NCI-H82 (cell line): ENCODE data around the gene ALPK3.

ENCODE experiments used
- DNase-seq: peaks from one replicate; lab custom pipeline; 2025; lab: John Stamatoyannopoulos, UW

Gene ALPK3

DNA sequence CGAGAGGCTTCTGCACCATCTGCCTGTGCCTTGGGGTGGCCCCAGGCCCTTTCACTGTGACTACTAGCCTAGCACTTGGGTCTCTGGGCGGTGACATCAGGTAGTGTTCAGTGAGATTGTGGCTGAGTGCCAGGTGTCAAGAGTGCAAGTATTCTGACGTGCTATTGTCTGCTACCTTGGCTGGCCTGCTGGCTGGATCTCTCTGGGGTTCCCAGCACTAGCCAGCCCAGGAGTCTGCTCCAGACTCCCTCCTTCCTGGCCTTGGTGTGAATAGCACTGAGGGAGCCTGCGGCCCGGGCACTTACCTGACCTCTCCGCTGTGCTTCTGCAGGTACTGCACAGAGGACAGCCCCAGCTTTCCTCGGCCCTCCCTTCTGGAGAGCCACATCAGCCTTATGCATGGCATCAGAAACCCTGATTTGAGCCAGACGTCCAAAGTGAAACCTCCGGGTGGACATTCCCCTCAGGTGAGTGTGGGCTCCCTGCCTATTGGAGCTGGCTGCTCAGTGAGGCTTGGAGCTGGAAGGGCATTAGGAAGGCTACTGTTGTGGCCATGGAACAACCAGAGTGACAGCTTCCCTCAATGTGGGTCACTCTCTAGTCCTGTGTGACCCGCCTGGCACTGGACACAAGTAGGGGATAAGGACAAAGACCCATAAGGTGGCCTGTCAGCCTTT, 17.5 kb upstream of the ALPK3 start:
- no peak for DNase-seq

DNA sequence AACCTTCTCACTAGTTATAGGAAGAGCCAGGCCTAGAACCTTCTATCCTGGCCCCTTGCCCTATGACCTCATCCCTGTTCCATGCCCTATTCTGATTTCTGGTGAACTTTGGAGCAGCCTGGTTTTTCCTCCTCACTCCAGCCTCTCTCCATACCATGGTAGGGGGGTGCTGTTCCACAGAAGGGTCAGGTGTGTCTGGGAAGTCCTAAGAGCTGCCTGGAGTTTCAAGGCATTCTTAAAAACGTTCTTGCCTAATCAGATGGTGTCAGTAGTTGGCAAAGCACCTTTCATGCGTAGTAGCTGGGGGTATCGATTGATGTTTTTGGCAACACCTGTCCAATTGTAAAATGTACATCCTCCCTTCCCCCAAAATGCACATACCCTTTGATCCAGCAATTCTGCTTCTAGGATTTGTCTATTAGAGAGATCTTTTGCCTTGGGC, 16.8 kb upstream of the ALPK3 start:
- no peak for DNase-seq

DNA sequence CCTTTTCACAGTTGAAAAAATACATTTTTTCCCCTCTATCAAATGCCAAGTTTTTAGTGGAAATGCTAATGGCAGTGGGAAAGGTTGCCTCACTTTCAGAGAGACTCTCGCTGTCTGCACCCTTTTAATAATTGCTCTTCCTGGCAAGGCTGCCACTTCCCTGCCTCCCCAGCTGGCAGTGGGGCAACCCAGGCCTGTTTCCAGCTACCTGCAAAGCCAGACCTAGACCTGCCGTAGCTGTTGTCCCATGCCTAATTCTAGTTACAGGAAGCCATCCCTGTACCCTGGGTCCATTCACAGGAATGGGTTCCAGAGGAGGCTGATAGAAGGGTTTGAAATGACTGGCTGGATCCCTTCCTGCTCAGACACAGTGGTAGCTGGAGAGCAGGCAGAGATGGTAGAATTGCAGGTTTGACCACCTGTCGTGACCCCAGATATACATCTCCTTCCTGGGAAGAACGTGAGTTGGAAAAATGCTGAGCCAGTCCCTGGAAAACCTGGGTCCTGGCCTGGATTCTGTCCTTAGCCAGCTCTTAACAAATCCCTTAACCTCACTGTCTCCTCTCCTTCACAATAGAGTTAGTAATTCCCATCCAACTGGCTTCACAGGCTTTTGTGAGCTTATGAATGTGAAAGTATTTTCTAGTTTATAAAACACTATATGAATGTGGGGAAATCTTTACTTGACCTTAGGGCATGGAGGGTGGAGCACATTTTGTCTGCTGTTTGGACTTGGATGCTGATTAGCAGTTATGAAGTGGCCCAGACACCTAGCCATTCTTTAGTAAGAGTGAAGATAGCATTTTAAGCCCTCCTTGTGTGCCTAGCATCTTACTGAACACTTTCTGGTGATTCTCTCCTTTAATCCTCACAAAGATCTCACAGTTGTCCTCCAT, 12.9 kb upstream of the ALPK3 start:
- DNase-seq: no peak

DNA sequence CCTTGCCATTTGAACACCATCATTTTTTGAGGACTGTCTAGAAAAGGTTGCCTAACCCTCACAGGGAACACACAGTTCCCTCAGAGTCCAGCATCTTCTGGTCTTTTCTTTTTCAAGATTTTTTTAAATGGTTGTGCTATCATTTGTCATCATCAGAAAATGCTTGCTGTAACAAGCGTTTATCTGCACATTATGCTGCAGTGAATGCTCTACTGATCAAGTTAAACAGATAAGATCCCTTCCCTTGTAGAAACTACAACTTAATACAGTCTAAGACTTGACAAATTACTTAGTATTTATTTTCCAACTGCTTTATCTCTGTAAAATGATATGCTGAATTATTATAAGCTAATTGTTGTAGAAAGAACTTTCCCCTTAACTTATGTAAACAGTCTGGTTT, 11.9 kb upstream of the ALPK3 start:
- no peak for DNase-seq

DNA sequence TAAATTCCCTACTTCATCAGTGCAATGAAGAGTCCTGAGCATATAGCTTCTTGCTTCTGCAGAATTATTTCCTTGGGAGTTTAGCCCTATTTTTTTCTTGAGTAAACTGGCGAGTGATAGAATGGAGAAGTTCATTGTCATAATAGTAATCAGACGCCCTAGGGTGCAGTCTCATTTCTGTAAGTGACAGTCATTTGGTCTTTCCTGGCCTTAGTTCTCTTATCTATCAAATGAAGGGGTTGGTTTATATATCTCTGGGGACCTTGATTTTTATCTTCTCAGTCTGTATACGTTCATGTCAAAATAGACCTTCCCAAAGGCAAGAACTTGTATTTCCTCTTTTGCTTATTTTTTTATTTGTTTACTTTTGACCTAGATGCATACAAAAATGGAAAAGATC, 9.9 kb upstream of the ALPK3 start:
- no peak for DNase-seq

DNA sequence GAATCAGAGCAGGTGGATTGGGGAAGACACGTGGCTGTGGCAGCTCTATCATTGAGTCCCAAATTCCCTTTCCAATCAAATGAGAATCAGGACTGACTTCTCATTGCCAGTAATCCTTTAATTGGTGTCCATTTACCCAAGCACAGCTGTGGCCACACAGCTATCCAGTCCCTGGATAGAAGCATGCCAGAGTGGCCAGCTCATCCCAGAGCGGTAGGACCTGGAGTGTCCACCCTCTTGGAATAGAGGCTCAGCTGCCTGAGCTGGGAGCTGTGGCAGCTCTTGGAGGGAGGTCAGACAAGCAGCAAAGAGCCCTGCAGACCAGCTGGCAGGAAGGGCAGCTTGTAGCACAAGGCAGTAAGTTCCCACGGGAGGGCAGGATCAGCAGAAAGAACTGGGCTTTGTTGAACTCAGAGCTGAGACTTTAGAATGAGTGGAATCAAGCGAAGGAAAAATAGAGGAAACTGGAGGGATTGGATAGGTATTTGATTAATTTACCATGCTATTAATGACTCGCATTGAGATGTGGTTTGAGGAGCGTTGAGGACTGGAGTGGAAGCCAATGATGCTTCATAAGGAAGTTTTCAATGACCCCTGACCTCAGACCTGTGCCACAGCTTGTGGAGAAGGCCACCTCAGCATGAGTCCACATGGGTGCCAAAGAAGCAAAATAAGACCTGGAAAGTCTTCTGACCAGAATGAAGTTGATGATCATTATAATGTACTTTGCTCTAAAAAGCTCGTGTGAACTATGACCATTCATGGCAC, 6.9 kb upstream of the ALPK3 start:
- peak; percentile 40 for DNase-seq

DNA sequence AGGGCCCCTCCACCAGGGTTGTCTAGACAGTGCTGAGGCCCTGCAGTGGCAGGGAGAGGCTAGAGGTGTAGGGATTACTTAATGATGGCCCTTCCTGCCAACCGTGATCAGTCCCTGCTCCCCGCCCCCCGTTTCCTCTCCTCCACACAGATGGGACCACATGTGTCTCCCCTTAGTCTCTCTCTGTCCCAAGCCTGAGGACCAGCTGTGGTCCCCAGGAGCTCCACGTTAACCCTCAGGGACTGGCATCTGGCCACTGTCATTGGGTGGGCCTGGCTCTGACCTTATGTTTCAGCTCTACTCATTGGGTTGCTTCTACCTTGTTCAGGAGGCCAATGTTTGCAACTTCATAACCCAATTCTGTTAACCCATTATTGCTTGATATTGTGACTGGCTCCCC, 6.0 kb upstream of the ALPK3 start:
- DNase-seq: no peak

DNA sequence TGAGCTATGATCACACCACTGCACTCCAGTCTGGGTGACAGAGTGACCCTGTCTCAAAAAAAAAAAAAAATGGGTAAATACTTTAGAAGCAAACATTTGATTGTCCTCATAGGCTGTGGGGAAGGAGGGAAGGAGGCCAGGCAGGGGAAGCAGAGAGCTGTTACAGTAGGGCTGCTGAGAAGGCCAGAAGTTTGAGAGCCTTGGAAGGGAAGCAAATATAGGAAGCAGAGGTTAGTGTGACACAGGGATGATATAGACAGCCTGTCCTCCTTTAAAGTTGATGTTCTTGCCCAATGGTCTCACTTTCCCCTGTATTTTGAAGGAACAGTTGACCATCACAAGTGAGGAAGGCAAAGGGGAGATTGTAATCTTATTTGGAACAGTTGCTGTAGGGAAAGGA, 5.3 kb upstream of the ALPK3 start:
- DNase-seq: no peak

DNA sequence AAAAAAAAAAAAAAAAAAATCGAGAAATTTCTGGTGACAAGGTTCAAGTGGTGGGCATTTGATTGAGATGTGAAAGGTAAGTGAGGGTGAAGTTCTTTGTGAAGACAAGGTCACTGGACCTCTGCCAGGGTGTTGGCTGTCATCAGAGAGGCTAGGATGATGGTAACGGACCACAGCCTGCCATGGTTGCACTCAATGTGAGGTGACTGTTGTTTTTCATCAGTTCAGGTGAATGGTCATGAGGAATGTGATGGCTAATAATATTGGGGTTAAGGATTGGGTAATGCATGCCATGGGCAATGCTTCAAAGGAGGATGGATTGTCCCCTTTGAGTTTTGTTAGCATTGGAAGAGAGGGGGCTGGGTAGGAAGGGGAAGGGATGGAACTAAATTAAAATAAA, 4.3 kb upstream of the ALPK3 start:
- no peak for DNase-seq

DNA sequence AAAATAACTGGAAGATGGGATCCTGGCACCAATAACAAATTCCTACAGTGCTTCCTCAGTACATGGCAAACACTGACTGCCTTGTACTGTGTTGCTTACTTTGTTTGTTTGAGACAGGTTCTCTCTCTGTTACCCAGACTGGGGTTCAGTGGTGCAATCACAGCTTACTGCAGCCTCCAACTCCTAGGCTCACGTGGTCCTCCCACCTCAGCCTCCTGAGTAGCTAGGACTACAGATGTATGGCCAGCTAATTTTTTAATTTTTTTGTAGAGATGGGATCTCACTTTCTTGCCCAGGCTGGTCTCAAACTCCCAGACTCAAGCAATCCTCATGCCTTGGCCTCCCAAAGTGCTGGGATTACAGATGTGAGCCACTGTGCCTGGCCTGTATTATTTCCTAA, 3.7 kb upstream of the ALPK3 start:
- DNase-seq: no peak

DNA sequence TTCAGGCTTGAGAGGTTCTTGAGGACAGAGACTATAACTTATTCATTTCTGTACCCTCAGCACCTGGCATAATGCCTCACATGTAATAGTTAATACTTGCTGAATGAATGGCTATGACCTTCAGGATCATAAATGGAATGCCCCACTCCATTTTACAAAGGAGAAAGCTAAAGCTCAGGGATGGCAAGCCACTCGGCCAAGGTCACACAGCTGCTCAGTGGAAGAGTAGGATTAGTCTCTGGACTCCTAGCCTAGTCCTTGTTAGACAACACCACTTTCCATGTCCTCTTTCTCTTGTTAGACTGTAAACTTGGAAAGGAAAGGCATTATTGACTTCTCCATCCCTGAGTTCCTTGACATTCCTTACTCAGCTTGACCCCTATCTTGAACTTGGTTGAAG, 3.2 kb upstream of the ALPK3 start:
- DNase-seq: no peak

DNA sequence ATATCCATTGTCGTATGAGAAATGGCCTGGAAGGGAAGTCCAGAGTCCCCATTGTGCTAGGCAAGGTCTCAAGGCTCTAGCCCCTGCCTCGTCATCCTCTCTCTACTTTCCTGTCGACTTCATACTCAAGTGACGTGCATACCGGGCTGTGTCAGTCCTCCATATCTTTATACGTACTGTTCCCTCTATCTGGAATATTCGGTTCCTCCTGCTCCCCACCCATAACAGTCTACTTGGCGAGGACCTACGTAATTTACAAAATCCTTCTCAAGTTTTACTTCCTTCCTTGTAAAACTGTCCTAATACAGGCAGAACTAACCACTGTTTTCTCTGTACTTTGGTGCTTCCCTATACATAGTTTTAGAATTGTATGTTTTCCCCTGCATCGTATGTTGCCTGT, 2.2 kb upstream of the ALPK3 start:
- no peak for DNase-seq

DNA sequence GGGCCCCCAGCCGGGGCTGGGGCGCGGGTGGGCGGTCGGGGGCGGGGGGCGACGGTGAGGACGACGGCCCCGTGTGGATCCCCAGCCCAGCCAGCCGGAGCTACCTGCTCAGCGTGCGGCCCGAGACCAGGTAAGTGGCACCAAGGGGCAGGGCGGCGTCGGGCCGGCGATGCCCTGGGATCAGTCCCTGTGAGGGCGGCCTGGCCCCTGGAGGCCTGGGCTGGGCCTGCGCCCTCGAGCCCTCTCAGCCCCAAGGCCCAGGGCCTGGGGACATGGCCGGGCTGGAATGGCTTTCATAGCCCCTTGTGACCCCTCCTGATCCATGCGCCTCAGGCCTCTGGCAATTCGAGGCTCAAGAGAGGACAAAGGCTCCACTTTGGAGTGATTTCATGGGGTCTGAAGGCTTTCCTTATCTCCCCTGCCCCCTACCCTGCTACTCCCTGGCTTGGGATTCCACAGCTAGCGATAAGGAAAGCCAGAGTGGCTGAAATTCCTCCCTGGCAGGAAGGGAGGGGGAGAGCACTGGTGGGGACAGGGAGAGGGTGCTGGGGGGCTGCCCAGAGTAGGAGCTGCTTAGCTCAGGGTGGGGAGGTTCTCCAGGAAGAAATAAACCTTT, 418 bp downstream of the ALPK3 start:
- DNase-seq: no peak

DNA sequence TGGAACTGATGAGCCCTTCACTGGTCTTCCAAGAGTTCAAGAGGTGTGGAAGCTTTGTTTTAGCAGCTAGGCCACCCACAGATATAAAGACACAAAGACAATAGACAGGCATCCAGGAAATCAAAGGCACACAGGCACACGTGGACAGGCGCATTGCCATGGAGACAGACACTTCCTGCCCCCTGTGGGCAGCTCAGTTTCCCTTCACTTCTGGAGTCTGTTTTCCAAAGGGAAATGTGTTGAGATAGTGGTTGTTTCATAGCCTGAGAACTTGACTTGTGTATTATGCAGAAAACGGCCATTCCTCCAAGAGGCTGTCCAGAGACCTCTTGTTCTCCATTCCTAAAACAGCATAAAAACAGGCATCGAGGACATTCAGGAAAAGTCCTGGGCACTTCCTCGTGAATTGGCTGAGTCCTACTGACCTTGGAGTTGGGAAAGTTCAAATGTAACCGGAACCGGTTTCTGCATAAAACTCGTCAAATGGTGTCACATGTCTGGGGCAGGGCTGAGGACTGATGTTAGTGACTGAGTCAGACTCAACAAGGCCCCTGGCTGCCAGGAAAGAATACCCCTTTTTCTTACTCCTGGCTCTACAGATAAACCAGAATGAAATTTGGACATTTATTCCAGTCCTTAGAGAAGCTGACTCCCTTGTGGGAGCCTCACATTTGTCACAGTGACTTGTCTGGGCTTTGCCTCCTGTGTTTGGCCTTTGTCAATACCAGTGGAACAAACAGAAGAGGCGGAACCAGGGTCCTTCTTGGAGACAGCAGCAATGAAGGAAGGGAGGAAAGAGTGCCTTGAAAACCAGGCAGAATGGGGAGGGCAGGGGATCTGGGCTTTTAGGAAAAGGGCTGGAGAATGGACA, 1.3 kb downstream of the ALPK3 start:
- DNase-seq: no peak

DNA sequence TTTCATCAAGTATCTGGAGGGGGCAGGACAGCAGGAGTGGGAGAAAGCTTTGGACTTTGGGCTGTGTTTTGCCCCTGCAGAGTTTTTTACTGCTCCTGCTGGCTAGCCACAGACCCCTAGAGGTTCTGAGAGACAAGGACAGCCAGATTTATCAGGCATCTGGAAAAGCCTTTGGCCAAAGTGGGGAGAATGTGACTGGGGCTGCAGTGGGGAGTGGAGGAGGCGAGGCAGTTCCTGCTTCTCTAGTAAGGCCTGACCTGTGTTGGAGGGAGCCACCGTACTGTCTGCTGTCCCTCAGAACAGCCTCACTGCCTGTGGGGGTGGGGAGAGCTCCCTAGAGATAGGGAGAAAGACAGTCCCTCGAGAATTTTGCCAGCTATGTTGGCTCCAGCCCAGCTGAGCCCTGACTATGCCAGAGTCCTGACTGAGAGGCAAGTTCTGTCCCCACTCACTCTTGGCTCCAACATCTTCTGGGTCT, 2.2 kb downstream of the ALPK3 start:
- no peak for DNase-seq

DNA sequence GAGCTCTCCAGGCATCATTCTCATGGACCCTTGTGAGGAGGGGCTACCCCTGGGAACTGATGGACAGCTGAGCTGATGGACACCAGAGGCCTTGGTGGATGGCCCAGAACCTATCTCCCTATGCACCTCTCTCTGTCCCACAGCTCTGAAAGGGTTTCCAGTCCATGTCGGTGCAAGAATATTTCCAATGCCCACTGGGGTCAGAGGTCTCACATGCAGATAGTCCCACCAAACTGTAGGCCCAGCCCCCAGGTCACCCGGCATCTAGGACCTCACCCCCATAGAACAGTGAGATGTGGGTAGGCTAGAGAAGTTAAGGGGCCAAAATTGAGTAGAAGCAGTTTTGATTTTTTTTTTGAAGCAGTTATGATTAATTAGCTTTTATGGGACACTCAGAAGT, 2.6 kb downstream of the ALPK3 start:
- DNase-seq: no peak

DNA sequence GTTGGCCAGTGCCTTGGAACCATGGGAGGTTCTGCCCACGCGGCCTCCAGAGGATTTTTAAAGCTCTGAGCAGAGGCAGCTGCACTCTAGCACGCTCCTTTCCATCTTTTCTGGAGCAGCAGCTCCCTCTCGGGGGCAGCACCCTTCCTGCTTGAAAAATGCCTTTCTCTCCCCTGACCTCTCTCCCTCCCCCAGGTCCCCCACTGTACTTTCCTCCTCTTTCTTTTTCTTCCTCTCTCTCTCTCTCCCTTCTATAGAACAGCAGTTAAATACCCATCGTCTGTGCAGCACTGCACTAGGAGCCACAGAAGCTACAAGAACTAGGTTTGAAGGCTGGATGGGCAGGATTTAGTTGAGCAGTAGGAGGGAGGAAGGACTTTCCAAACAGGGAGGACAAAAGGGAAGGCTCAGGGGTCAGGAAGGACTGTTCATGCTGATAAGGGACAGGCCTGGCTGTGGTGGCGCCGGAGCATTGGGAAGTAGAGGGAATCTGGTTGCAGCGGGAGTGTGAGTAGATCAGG, 4.4 kb downstream of the ALPK3 start:
- no peak for DNase-seq

DNA sequence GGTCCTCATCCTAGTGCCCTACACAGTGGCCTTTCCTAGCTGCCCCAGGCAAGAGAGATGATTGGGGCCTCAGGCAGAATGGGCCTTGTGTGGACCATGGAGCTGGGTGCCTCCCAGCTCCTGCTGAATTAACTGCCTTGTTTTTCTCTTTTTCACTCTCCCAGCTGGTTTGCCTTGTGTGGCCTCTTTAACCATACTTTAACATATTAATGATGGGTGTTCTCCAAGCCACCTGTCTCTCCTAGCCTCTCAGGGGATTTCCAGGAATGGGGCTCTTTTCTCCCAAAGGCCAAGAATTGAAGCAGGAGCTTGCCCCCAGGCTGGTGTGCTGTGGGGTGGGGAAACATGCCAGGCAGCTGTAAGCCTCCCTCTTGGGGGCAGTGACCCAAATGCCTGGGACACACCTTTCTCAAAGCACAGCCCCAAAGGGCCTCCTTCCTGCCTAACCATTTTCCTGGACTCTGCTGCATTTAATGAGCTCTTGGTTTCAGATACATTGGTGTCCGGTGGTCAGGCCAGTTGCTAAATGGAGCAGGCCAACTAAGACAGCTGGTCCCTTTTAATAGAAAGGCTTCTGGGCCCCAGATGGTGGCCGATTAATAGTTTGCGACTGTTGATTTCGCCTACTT, 5.6 kb downstream of the ALPK3 start:
- no peak for DNase-seq

DNA sequence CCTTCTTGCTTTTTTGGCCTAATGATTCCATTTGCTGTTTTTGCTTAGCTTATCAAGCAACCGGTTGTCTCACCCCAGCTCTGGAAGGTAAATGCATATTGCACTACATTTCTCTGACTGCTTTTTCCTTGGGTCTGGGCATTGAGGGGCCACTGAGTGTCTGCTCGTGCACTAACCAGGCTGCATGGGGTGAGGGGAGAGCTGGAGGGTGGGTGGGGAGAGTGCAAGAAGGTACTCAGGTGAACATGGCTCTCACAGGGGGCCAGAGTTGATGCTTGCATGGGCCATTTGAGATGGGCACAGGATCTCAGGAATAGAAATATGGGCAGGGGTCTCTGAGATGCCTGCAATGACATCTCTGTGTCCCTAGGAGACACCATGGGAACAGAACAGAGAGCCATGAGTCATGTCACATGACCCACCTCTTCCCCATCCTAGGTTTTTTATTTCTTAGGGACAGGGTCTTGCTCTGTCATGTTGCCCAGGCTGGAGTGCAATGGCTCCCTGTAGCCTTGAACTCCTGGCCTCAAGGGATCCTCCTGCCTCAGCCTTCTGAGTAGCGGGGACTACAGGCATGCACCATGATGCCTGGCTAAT, 6.2 kb downstream of the ALPK3 start:
- DNase-seq: no peak
